Placental epithelial cell (primary cell): ENCODE data around the gene PCDHGB6. TPM values are rescaled to one million over a fixed set of nuclear protein-coding genes. Genes with fewer than 3 reads are reported as not detected.

Experiments
- total RNA-seq: library from RNA; depleted of rRNA; stranded (reverse); fragments of >200 nt; gene quantifications from 2 replicates; pipeline ENCODE4 v1.2.3, GENCODE V29; 2012

The PCDHGB6 gene
- total RNA-seq: 2.3 and 3.1 TPM in 2 replicates

GRCh38 chr5:141407790-141408505, at the start of gene PCDHGB6:
PCDHGB6 (plus strand) TSS chr5:141408021; CDS start chr5:141408203, 182 bp downstream.

GRCh38 chr5:141359790-141360426, 47.9 kb upstream of the PCDHGB6 start, which contains the start of gene PCDHGB2:
PCDHGB2 (plus strand) TSS chr5:141359994; CDS start chr5:141360136, 142 bp downstream.

GRCh38 chr5:141363952-141364660, 43.7 kb upstream of the PCDHGB6 start, which contains the start of gene PCDHGA5:
PCDHGA5 (plus strand) TSS chr5:141364162; CDS start chr5:141364331, 169 bp downstream.

GRCh38 chr5:141369994-141370848, 37.6 kb upstream of the PCDHGB6 start, which contains the start of gene PCDHGB3:
PCDHGB3 (plus strand) TSS chr5:141370242; CDS start chr5:141370395, 153 bp downstream.

GRCh38 chr5:141373673-141374317, 34.0 kb upstream of the PCDHGB6 start, which contains the start of gene PCDHGA6:
PCDHGA6 (plus strand) TSS chr5:141373891; CDS start chr5:141374084, 193 bp downstream.

GRCh38 chr5:141382469-141383294, 25.1 kb upstream of the PCDHGB6 start, which contains the start of gene PCDHGA7:
PCDHGA7 (plus strand) TSS chr5:141382742; CDS start chr5:141382900, 158 bp downstream.

GRCh38 chr5:141387557-141388311, 20.1 kb upstream of the PCDHGB6 start, which contains the start of gene PCDHGB4:
PCDHGB4 (plus strand) TSS chr5:141387698; CDS start chr5:141387885, 187 bp downstream.

GRCh38 chr5:141392429-141393198, 15.2 kb upstream of the PCDHGB6 start, which contains the start of gene PCDHGA8:
PCDHGA8 (plus strand) TSS chr5:141392633; CDS start chr5:141392814, 181 bp downstream.

GRCh38 chr5:141397756-141398551, 9.9 kb upstream of the PCDHGB6 start, which contains the start of gene PCDHGB5:
PCDHGB5 (plus strand) TSS chr5:141397947; CDS start chr5:141398128, 181 bp downstream.

GRCh38 chr5:141402553-141403243, 5.1 kb upstream of the PCDHGB6 start, which contains the start of gene PCDHGA9:
PCDHGA9 (plus strand) TSS chr5:141402778; CDS start chr5:141402953, 175 bp downstream.

GRCh38 chr5:141412854-141413539, 5.2 kb downstream of the PCDHGB6 start, which contains the start of gene PCDHGA10:
PCDHGA10 (plus strand) TSS chr5:141412987; CDS start chr5:141413176, 189 bp downstream.

GRCh38 chr5:141417494-141418172, 9.8 kb downstream of the PCDHGB6 start, which contains the start of gene PCDHGB7:
PCDHGB7 (plus strand) TSS chr5:141417677; CDS start chr5:141417860, 183 bp downstream.

GRCh38 chr5:141420855-141421488, 13.2 kb downstream of the PCDHGB6 start, which contains the start of gene PCDHGA11:
PCDHGA11 (plus strand) TSS chr5:141421051; CDS start chr5:141421228, 177 bp downstream.

GRCh38 chr5:141430332-141431113, 22.7 kb downstream of the PCDHGB6 start, which contains the start of gene PCDHGA12:
PCDHGA12 (plus strand) TSS chr5:141430507; CDS start chr5:141430760, 253 bp downstream.

